NT2/D1 (cell line): ENCODE data around the gene SLC35B4.

Experiments
- SUZ12 ChIP-seq: IDR thresholded peaks from 2 replicates; pipeline ENCODE4 v1.6.1; 2011; ENCODE audit not compliant: insufficient read length, insufficient read depth; ENCODE audit errors: extremely low read depth
- YY1 ChIP-seq: IDR thresholded peaks from 2 replicates; pipeline ENCODE4 v1.6.1; 2011; ENCODE audit not compliant: insufficient read length, insufficient read depth
- ZNF274 ChIP-seq: IDR thresholded peaks from 2 replicates; pipeline ENCODE4 v1.6.1; 2011; ENCODE audit warnings: mild to moderate bottlenecking, low read depth, low read length

DNA sequence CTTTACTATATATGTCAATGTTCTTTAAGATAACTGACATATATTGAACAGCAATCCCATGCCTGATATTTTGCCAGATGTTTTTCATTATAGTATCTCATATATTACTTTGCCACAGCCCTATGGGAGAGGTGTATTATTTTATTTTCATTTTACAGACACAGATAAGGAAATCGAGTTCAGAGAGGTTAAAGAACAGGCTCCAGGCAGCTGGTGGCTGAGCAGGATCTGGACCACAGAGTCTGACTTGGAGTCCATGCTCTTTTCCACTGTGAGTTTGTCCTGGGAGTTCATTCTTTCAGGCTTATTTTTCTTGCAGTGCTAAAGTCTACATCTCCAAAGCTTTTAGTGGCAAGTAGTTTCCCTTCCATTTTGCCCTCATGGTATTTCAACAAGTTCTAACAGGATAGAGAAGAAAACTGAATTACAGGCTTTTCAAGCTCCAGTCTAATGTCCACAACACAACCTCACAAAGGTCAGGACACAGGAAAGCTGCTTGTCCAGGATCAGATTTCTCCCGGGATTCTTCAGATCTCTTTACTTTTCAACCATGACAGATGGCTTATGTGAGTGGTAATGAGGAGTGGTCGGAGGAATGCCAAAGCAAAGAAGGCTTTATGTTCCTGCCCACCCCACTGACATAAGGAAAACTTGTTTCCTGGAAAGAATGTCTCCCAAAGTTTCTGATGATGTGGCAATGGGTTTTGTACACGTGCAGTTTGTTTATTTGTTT lies 13.1 kb upstream of the SLC35B4 start:
- TF ChIP-seq YY1 (no peak), ZNF274 (no peak), SUZ12 (no peak)
